ENCODE measurements around the gene BRIP1.
"Not testable (repeated sequence)": the region's sequence is repeated elsewhere in the genome, so short reads cannot be mapped to it uniquely, and the experiment has no call there.

Gene BRIP1

DNA sequence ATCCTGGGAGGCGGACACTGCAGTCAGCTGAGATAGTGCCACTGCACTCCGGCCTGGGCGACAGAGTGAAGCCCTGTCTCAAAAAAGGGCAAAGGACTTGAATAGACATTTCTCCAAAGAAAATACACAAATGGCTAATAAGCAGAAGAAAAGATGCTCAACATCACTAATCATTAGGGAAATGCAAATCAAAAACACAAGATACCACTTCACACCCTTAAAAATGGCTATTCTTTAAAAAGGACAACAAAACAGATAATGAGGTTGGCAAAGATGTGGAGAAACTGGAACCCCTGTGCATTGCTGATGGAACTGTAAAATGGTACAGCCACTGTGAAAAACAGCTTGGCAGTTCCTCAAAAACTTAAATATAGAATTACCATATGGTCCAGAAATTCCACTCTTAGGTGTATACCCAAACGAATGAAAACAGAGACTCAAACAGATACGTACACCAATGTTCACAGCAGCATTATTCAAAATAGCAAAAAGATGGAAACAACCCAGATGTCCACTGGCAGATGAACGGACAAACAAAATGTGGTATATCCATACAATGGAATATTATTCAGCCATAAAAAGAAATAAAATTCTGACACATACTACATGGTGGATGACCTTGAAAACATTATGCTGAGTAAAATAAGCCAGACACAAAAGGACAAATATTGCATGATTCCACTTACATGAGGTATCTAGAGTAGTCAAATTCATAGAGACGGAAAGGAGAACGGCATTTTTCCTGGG, 35.5 kb downstream of the BRIP1 start:
- TF ChIP-seq, protein P1, sequence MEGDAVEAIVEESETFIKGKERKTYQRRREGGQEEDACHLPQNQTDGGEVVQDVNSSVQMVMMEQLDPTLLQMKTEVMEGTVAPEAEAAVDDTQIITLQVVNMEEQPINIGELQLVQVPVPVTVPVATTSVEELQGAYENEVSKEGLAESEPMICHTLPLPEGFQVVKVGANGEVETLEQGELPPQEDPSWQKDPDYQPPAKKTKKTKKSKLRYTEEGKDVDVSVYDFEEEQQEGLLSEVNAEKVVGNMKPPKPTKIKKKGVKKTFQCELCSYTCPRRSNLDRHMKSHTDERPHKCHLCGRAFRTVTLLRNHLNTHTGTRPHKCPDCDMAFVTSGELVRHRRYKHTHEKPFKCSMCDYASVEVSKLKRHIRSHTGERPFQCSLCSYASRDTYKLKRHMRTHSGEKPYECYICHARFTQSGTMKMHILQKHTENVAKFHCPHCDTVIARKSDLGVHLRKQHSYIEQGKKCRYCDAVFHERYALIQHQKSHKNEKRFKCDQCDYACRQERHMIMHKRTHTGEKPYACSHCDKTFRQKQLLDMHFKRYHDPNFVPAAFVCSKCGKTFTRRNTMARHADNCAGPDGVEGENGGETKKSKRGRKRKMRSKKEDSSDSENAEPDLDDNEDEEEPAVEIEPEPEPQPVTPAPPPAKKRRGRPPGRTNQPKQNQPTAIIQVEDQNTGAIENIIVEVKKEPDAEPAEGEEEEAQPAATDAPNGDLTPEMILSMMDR (IDR thresholded peaks at IDR 0.05), result no peak
- H3K9me3 ChIP-seq (ENCODE audit: control insufficient read depth, low read length), result no peaks in the 10 kb centered on the region
- no peaks in the 10 kb centered on the region for H3K27me3 ChIP-seq (ENCODE audit: control insufficient read depth, insufficient read depth, low read length)
- no peak overlapping the region for H2AFZ ChIP-seq
- H3K36me3 ChIP-seq (ENCODE audit: control insufficient read depth, insufficient read depth, low read length), result no peaks in the 10 kb centered on the region
- no peaks in the 10 kb centered on the region for H3K4me1 ChIP-seq
- no peak overlapping the region for H3K4me3 ChIP-seq (ENCODE audit: low read depth, low read length)
- H3K27ac ChIP-seq, result no peak overlapping the region
- no peak overlapping the region for H3K9ac ChIP-seq
- no peak overlapping the region for H3K4me2 ChIP-seq (ENCODE audit: low read length)
- no peaks in the 10 kb centered on the region for H3K79me2 ChIP-seq

DNA sequence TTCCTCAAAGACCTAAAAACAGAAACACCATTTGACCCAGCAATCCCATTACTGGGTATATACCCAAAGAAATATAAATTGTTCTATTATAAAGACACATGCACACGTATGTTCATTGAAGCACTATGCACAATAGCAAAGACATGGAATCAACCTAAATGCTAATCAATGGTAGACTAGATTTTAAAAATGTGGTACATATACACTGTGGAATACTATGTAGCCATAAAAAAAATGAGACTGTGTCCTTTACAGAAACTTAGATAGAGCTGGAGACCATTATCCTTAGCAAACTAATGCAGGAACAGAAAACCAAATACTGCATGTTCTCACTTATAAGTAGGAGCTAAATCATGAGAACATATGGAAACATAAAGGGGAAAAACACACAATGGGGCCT, 36.5 kb downstream of the BRIP1 start:
- H2AFZ ChIP-seq; H3K9me3 ChIP-seq (ENCODE audit: control insufficient read depth, low read length); H3K4me2 ChIP-seq (ENCODE audit: low read length); H3K4me3 ChIP-seq (ENCODE audit: low read depth, low read length); H3K36me3 ChIP-seq (ENCODE audit: control insufficient read depth, insufficient read depth, low read length); H3K27me3 ChIP-seq (ENCODE audit: control insufficient read depth, insufficient read depth, low read length); H3K4me1 ChIP-seq; H3K27ac ChIP-seq; H3K79me2 ChIP-seq; H3K9ac ChIP-seq: not testable (repeated sequence)

DNA sequence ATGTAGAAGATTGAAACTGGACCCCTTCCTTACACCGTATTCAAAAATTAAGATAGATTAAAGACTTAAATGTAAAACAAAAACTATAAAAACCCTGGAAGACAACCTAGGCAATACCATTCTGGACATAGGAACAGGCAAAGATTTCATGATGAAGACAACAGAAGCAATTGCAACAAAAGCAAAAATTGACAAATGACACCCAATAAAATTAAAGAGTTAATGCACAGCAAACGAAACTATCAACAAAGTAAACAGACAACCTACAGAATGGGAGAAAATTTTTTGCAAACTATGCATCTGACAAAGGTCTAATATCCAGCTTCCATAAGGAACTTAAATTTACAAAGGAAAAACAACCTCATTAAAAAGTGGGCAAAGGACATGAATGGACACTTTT, 37.1 kb downstream of the BRIP1 start:
- H3K9ac ChIP-seq; H3K4me3 ChIP-seq (ENCODE audit: low read depth, low read length); H2AFZ ChIP-seq; H3K4me2 ChIP-seq (ENCODE audit: low read length); H3K36me3 ChIP-seq (ENCODE audit: control insufficient read depth, insufficient read depth, low read length); H3K4me1 ChIP-seq; H3K27ac ChIP-seq; H3K9me3 ChIP-seq (ENCODE audit: control insufficient read depth, low read length); H3K79me2 ChIP-seq; H3K27me3 ChIP-seq (ENCODE audit: control insufficient read depth, insufficient read depth, low read length): not testable (repeated sequence)

DNA sequence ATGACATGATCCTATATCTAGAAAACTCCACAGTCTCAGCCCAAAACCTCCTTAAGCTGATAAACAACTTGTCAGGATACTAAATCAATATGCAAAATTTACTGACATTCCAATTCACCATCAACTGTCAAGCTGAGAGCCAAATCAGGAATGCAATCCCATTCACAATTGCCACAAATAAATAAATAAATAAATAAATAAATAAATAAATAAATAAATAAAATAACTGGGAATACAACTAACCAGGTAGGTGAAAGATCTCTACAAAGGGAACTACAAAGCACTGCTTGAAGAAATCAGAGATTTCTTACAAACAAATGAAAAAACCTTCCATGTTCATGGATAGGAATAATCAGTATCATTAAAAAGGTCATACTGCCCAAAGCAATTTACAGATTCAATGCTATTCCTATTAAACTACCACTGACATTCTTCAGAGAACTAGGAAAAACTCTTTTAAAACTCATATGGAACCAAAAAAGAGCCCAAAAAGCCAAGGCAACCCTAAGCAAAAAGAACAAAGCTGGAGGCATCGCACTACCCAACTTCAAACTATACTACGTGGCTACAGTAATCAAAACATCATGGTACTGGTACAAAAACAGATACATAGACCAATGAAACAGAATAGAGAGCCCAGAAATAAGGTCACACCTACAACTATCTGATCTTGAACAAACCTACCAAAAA, 37.7 kb downstream of the BRIP1 start:
- TF ChIP-seq, protein P1 (IDR thresholded peaks at IDR 0.05), result no peak
- Histone ChIP-seq H3K27ac (no peak overlapping the region), H2AFZ (no peak overlapping the region), H3K36me3 (ENCODE audit: control insufficient read depth, insufficient read depth, low read length) (no peaks in the 10 kb centered on the region), H3K9ac (no peak overlapping the region), H3K4me1 (no peaks in the 10 kb centered on the region), H3K4me3 (ENCODE audit: low read depth, low read length) (no peak overlapping the region), H3K79me2 (no peaks in the 10 kb centered on the region), H3K9me3 (ENCODE audit: control insufficient read depth, low read length) (no peaks in the 10 kb centered on the region), H3K27me3 (ENCODE audit: control insufficient read depth, insufficient read depth, low read length) (no peaks in the 10 kb centered on the region), H3K4me2 (ENCODE audit: low read length) (no peak overlapping the region)

DNA sequence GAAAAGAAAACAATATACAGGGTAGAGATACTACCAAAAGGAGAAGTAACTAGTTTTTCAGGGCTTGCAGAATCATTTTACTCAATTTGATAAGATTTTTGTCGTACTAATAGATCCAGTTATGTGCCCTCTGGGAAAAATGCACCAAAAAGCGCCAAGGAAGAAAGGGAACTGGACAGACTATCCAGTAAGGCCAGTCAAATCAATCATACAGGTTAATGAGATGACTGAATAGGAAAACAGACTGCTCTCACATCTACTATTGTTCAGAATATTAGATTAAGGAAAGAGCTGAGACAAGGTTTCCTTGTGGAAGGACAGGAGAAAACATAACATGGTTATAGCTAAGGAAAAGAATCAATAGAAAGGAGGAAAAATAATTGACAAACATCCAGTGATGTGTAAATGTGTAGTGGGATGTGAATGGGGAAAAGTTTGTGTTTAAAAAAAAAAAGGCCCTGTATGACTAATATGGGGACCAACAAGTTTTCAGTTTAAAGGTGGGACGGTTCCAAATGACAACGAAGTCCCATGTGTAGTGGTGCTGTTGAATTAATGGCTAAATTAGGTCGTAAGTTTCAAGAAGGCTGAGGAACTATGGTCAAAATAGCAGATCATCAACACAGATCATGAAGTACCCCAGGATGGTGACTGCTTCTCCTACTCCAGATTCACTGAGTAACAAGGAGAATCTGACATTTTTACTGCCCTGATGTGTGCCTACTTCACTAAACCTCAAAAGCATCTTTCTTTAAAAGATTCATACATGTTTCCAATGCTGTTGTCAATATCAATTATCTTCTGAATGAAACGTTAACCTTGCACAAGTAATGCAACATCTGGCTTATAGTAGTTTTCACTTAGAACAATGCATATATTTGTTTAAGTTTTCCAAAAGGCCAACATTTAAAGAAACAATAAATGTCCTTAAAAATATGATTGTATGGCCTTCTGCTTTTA, 40.7 kb downstream of the BRIP1 start:
- TF ChIP-seq, protein P1 (IDR thresholded peaks at IDR 0.05), result no peak
- no peak overlapping the region for H3K27ac ChIP-seq
- no peak overlapping the region for H3K9ac ChIP-seq
- H2AFZ ChIP-seq, result no peak overlapping the region
- no peaks in the 10 kb centered on the region for H3K4me1 ChIP-seq
- H3K79me2 ChIP-seq, result no peaks in the 10 kb centered on the region
- no peak overlapping the region for H3K4me3 ChIP-seq (ENCODE audit: low read depth, low read length)
- H3K27me3 ChIP-seq (ENCODE audit: control insufficient read depth, insufficient read depth, low read length), result no peaks in the 10 kb centered on the region
- H3K4me2 ChIP-seq (ENCODE audit: low read length), result no peak overlapping the region
- no peaks in the 10 kb centered on the region for H3K36me3 ChIP-seq (ENCODE audit: control insufficient read depth, insufficient read depth, low read length)
- H3K9me3 ChIP-seq (ENCODE audit: control insufficient read depth, low read length), result no peaks in the 10 kb centered on the region
